H9 (cell line): ENCODE data around the gene PPP4R3B. TPM values are rescaled to one million over a fixed set of nuclear protein-coding genes. Genes with fewer than 3 reads are reported as not detected.
"Not testable (repeated sequence)": the region's sequence is repeated elsewhere in the genome, so short reads cannot be mapped to it uniquely, and the experiment has no call there.

Experiments
- DNase-seq: peaks from one replicate; pipeline ENCODE4 v3.0.0-alpha.2; 2017
- H2AFZ ChIP-seq: one replicate; pipeline ENCODE4 v1.6.1; 2013; ENCODE audit warnings: mild to moderate bottlenecking, low read length, control low read depth, moderate library complexity
- H2AK5ac ChIP-seq: 2 replicates; pipeline ENCODE4 v1.6.1; 2013; ENCODE audit warnings: low read length, control low read depth, mixed read lengths; ENCODE audit not compliant: insufficient read length
- H2BK120ac ChIP-seq: one replicate; pipeline ENCODE4 v1.6.1; 2013; ENCODE audit warnings: low read depth, mild to moderate bottlenecking, low read length, control low read depth, inconsistent platforms; ENCODE audit not compliant: poor library complexity, severe bottlenecking
- H2BK12ac ChIP-seq: 2 replicates; pipeline ENCODE4 v1.6.1; 2013; ENCODE audit warnings: low read length, control low read depth, mixed read lengths, low read depth; ENCODE audit not compliant: insufficient read length
- H2BK15ac ChIP-seq: 2 replicates; pipeline ENCODE4 v1.6.1; 2013; ENCODE audit warnings: low read depth, low read length, control low read depth
- H2BK20ac ChIP-seq: one replicate; pipeline ENCODE4 v1.6.1; 2013; ENCODE audit warnings: low read depth, mild to moderate bottlenecking, low read length, control low read depth, inconsistent platforms; ENCODE audit not compliant: poor library complexity, severe bottlenecking
- H2BK5ac ChIP-seq: 2 replicates; pipeline ENCODE4 v1.6.1; 2013; ENCODE audit warnings: low read length, control low read depth, mixed read lengths; ENCODE audit not compliant: insufficient read length
- H3K14ac ChIP-seq: 2 replicates; pipeline ENCODE4 v1.6.1; 2013; ENCODE audit warnings: low read length, control low read depth; ENCODE audit not compliant: insufficient read depth
- H3K18ac ChIP-seq: 2 replicates; pipeline ENCODE4 v1.6.1; 2013; ENCODE audit warnings: low read depth, mild to moderate bottlenecking, mixed read lengths, low read length, control low read depth; ENCODE audit not compliant: insufficient read length
- H3K23ac ChIP-seq: 2 replicates; pipeline ENCODE4 v1.6.1; 2013; ENCODE audit warnings: low read length, control low read depth, mixed read lengths, low read depth; ENCODE audit not compliant: insufficient read length
- H3K23me2 ChIP-seq: 2 replicates; pipeline ENCODE4 v1.6.1; 2013; ENCODE audit warnings: low read depth, mild to moderate bottlenecking, mixed read lengths, low read length, control low read depth; ENCODE audit not compliant: insufficient read length, poor library complexity, severe bottlenecking
- H3K27ac ChIP-seq: 2 replicates; pipeline ENCODE4 v1.5.1; 2013; ENCODE audit warnings: low read length, control low read depth, mixed read lengths, low read depth; ENCODE audit not compliant: insufficient read length
- H3K27me3 ChIP-seq: 2 replicates; pipeline ENCODE4 v1.6.1; 2013; ENCODE audit warnings: low read length, control low read depth, inconsistent platforms; ENCODE audit not compliant: insufficient read depth
- H3K4ac ChIP-seq: 2 replicates; pipeline ENCODE4 v1.6.1; 2013; ENCODE audit warnings: low read depth, mild to moderate bottlenecking, control low read depth, inconsistent platforms, low read length, moderate library complexity
- H3K4me1 ChIP-seq: 2 replicates; pipeline ENCODE4 v1.6.1; 2013; ENCODE audit warnings: low read length, control low read depth, inconsistent platforms; ENCODE audit not compliant: insufficient read depth
- H3K4me2 ChIP-seq: 2 replicates; pipeline ENCODE4 v1.6.1; 2013; ENCODE audit warnings: low read length, control low read depth, mixed read lengths; ENCODE audit not compliant: insufficient read length, insufficient read depth
- H3K56ac ChIP-seq: 2 replicates; pipeline ENCODE4 v1.6.1; 2013; ENCODE audit warnings: low read depth, mild to moderate bottlenecking, mixed read lengths, low read length, control low read depth; ENCODE audit not compliant: insufficient read length
- H3K79me1 ChIP-seq: 2 replicates; pipeline ENCODE4 v1.6.1; 2013; ENCODE audit warnings: low read depth, mild to moderate bottlenecking, moderate library complexity, low read length, control low read depth, inconsistent platforms; ENCODE audit not compliant: insufficient read depth, poor library complexity, severe bottlenecking
- H3K79me2 ChIP-seq: 2 replicates; pipeline ENCODE4 v1.6.1; 2013; ENCODE audit warnings: low read length, control low read depth, inconsistent platforms; ENCODE audit not compliant: insufficient read depth
- H3K9ac ChIP-seq: 2 replicates; pipeline ENCODE4 v1.6.1; 2013; ENCODE audit warnings: low read length, control low read depth, mixed read lengths; ENCODE audit not compliant: insufficient read length; ENCODE audit errors: extremely low read depth
- H3K9me3 ChIP-seq: one replicate; pipeline ENCODE4 v1.6.1; 2013; ENCODE audit warnings: low read depth, low read length, inconsistent platforms; ENCODE audit not compliant: control insufficient read depth
- H3T11ph ChIP-seq: one replicate; pipeline ENCODE4 v1.6.1; 2013; ENCODE audit warnings: mild to moderate bottlenecking, low read length, control low read depth, inconsistent platforms
- H4K20me1 ChIP-seq: one replicate; pipeline ENCODE4 v1.6.1; 2013; ENCODE audit not compliant: control insufficient read depth, insufficient read length, insufficient read depth
- H4K5ac ChIP-seq: 2 replicates; pipeline ENCODE4 v1.6.1; 2013; ENCODE audit warnings: low read depth, mild to moderate bottlenecking, mixed read lengths, low read length, control low read depth; ENCODE audit not compliant: insufficient read length
- H4K8ac ChIP-seq: replicated peaks from 2 replicates; pipeline ENCODE4 v1.6.1; 2013; ENCODE audit warnings: low read length, control low read depth, mixed read lengths, low read depth; ENCODE audit not compliant: insufficient read length
- H4K91ac ChIP-seq: 2 replicates; pipeline ENCODE4 v1.6.1; 2013; ENCODE audit warnings: low read depth, mild to moderate bottlenecking, moderate library complexity, mixed read lengths, low read length, control low read depth; ENCODE audit not compliant: insufficient read length
- H3K27ac Mint-ChIP-seq, 3 experiments: 2 replicates in 2 of 3; 3 replicates in 1 of 3; pipeline ENCODE4 v1.8.0; 2020 to 2021; ENCODE audit warnings: mixed read lengths in 3 of 3, mild to moderate bottlenecking in 1 of 3, moderate library complexity in 1 of 3
- H3K27me3 Mint-ChIP-seq: 2 replicates; pipeline ENCODE4 v1.8.0; 2021; ENCODE audit warnings: low read depth, mild to moderate bottlenecking, moderate library complexity, mixed read lengths
- H3K36me3 Mint-ChIP-seq, 3 experiments: 2 replicates in 2 of 3; 3 replicates in 1 of 3; pipeline ENCODE4 v1.8.0; 2020 to 2021; ENCODE audit warnings: low read depth in 3 of 3, mixed read lengths in 3 of 3; ENCODE audit not compliant: insufficient read depth in 1 of 3
- H3K4me1 Mint-ChIP-seq, 2 experiments: 2 replicates each; pipeline ENCODE4 v1.8.0; 2020; ENCODE audit warnings: mixed read lengths in 2 of 2
- H3K4me3 Mint-ChIP-seq, 2 experiments: 2 replicates in 1 of 2; 3 replicates in 1 of 2; pipeline ENCODE4 v1.8.0; 2020 to 2021; ENCODE audit warnings: mild to moderate bottlenecking in 2 of 2, mixed read lengths in 2 of 2, moderate library complexity in 1 of 2
- H3K9me3 Mint-ChIP-seq, 2 experiments: 2 replicates in 1 of 2; 3 replicates in 1 of 2; pipeline ENCODE4 v1.8.0; 2020; ENCODE audit warnings: mild to moderate bottlenecking in 2 of 2, mixed read lengths in 2 of 2, moderate library complexity in 1 of 2
- CTCF ChIP-seq: fragments of 200-600 bp; sonication (generic); conservative IDR thresholded peaks from 3 replicates; pipeline ENCODE4 v1.8.0; 2021; ENCODE audit warnings: antibody characterized with exemption, mild to moderate bottlenecking
- WGBS: extraction: QIAGEN DNeasy Blood & Tissue Kit; methylation state at CpG from one replicate; pipeline ENCODE4 v1.1.7; 2013; ENCODE audit warnings: missing lambda C conversion rate, low lambda C conversion rate, mixed read lengths; ENCODE audit not compliant: insufficient read length; ENCODE audit errors: extremely low coverage; 5-methylcytosine and 5-hydroxymethylcytosine counted together
- total RNA-seq: library from RNA; stranded (reverse); gene quantifications from 2 replicates; pipeline ENCODE4 v1.2.1, GENCODE V29; 2021

Gene PPP4R3B
- total RNA-seq, 1 experiment from 2014 or later, result 37.6 TPM

GRCh38 chr2:55569002-55569401 lies 48.4 kb downstream of the PPP4R3B start:
- H3K4me1 ChIP-seq, H3K79me1 ChIP-seq, H4K91ac ChIP-seq, H2BK12ac ChIP-seq, H3K4ac ChIP-seq, H2BK20ac ChIP-seq, H3K27ac Mint-ChIP-seq, H3K4me3 Mint-ChIP-seq, H3K23me2 ChIP-seq, H3K27me3 ChIP-seq, H3K4me2 ChIP-seq, H2BK5ac ChIP-seq, H3K79me2 ChIP-seq, H3K27me3 Mint-ChIP-seq, H3K14ac ChIP-seq, H3K9me3 Mint-ChIP-seq, H2AFZ ChIP-seq, H3K9ac ChIP-seq, H2BK120ac ChIP-seq, H3K23ac ChIP-seq, H4K8ac ChIP-seq, H3K56ac ChIP-seq, H3T11ph ChIP-seq, H2AK5ac ChIP-seq, H4K20me1 ChIP-seq, H4K5ac ChIP-seq, H3K27ac ChIP-seq, DNase-seq, H3K18ac ChIP-seq, H3K9me3 ChIP-seq, H2BK15ac ChIP-seq, H3K4me1 Mint-ChIP-seq: not testable (repeated sequence)
- peak; percentile 27; the same call in 1 of the 3 replicates for TF ChIP-seq CTCF
- no CpG with 5 or more reads among the region's 8 CpGs for WGBS
- H3K36me3 Mint-ChIP-seq, result peaks cover 17 to 42% (median 29%) of the 10 kb centered on the region in 3 experiments
